Esophagus squamous epithelium (tissue), 4 donors: ENCODE results near the gene STX18.

Experiments used
- POLR2A ChIP-seq, 4 donors: fragments of 450-650 bp; IDR thresholded peaks; one replicate each; pipeline ENCODE4 v1.6.1; 2017; ENCODE audit warnings: antibody characterized with exemption in 4 of 4, mild to moderate bottlenecking in 4 of 4, moderate library complexity in 3 of 4
- TF ChIP-seq, protein P1 (sequence below), 6 experiments: fragments of 450-650 bp in 4 of 6; fragments of 200-600 bp in 2 of 6; sonication (generic) in 2 of 6; IDR thresholded peaks; one replicate each; pipeline ENCODE4 v1.5.1; 2016 to 2019; ENCODE audit warnings: antibody characterized with exemption in 6 of 6, mild to moderate bottlenecking in 4 of 6, moderate library complexity in 4 of 6

DNA sequence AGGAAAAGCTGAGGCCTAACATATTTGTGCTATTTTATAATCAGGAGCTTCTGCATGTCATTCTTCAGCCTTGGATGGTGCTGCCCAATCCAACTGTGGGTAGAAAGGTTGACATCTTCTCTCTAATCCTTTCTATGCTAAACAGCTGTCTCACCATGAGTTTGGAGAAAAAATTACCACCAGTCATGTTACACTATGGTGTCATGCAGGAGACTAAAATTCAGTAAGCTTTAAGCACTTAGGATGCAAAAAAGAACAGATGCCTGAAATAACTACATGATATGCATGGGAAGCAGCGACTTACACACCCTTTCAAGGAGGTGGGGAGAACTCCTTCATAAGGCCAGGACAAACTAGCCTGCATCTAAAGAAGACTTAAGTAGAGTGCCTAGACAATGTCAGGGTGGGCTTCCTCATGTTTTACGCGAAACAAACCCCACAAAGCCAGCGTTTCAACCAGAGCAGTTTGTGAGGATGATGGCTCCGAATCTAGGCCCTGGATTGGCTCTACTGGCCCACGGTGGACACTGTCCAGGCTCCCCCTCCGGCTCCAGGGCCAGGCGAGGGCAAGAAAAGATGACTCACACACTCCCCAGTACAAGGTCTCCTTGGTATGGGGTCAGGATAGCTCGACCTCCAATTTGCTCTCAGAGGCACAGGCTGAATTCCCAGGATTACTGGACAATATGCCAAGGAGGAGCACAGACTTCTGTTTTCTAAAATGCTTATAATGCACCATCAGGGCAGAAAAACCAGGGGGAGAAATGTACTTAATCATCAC is 45.1 kb downstream of the STX18 start:
- TF ChIP-seq, protein P1, sequence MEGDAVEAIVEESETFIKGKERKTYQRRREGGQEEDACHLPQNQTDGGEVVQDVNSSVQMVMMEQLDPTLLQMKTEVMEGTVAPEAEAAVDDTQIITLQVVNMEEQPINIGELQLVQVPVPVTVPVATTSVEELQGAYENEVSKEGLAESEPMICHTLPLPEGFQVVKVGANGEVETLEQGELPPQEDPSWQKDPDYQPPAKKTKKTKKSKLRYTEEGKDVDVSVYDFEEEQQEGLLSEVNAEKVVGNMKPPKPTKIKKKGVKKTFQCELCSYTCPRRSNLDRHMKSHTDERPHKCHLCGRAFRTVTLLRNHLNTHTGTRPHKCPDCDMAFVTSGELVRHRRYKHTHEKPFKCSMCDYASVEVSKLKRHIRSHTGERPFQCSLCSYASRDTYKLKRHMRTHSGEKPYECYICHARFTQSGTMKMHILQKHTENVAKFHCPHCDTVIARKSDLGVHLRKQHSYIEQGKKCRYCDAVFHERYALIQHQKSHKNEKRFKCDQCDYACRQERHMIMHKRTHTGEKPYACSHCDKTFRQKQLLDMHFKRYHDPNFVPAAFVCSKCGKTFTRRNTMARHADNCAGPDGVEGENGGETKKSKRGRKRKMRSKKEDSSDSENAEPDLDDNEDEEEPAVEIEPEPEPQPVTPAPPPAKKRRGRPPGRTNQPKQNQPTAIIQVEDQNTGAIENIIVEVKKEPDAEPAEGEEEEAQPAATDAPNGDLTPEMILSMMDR (IDR thresholded peaks at IDR 0.05), result no peak
- no peak for TF ChIP-seq POLR2A (IDR thresholded peaks at IDR 0.05)
